Measurements from ENCODE around the gene NCS1.

Gene NCS1

DNA sequence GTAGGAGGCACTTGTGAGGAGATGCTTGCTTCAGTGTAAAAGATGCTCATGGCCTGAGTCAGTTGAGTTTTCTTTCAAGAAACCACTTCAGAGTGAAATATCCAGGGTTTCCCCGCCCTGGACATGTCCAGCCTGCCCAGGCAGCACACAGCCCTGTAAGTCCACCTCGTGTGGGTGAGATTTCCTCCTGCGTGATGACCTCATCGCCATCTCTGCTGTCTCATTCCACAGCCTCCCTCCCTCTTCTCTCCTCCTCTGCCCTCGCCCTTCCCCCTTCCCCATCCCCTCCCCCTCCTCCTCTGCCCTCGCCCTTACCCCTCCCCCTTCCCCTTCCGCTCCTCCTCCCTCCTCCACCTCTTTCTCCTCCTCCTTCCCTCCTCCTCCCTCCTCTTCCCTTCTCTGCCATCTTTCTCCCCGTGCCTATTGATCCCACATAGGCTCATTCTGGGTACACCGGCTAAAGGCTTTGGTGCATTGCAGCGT, 34.0 kb upstream of the NCS1 start (continued):
- no peak for TF ChIP-seq ZNF292 (tag by site-specific recombination; IDR thresholded peaks at IDR 0.05; ENCODE audit: borderline replicate concordance, low read depth)
- TF ChIP-seq MEIS1 (CRISPR knock-in tag; IDR thresholded peaks at IDR 0.05; ENCODE audit: borderline replicate concordance) = no peak
- no peak for TF ChIP-seq BCL11A (tag by site-specific recombination; IDR thresholded peaks at IDR 0.05; ENCODE audit: low read depth)
- TF ChIP-seq, protein P1, sequence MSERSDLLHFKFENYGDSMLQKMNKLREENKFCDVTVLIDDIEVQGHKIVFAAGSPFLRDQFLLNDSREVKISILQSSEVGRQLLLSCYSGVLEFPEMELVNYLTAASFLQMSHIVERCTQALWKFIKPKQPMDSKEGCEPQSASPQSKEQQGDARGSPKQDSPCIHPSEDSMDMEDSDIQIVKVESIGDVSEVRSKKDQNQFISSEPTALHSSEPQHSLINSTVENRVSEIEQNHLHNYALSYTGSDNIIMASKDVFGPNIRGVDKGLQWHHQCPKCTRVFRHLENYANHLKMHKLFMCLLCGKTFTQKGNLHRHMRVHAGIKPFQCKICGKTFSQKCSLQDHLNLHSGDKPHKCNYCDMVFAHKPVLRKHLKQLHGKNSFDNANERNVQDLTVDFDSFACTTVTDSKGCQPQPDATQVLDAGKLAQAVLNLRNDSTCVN (tag by site-specific recombination; optimal IDR thresholded peaks at IDR 0.05) = no peak
- TF ChIP-seq, protein P2, sequence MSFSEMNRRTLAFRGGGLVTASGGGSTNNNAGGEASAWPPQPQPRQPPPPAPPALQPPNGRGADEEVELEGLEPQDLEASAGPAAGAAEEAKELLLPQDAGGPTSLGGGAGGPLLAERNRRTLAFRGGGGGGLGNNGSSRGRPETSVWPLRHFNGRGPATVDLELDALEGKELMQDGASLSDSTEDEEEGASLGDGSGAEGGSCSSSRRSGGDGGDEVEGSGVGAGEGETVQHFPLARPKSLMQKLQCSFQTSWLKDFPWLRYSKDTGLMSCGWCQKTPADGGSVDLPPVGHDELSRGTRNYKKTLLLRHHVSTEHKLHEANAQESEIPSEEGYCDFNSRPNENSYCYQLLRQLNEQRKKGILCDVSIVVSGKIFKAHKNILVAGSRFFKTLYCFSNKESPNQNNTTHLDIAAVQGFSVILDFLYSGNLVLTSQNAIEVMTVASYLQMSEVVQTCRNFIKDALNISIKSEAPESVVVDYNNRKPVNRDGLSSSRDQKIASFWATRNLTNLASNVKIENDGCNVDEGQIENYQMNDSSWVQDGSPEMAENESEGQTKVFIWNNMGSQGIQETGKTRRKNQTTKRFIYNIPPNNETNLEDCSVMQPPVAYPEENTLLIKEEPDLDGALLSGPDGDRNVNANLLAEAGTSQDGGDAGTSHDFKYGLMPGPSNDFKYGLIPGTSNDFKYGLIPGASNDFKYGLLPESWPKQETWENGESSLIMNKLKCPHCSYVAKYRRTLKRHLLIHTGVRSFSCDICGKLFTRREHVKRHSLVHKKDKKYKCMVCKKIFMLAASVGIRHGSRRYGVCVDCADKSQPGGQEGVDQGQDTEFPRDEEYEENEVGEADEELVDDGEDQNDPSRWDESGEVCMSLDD (tag by site-specific recombination; IDR thresholded peaks at IDR 0.05) = no peak
- TF ChIP-seq ZNF211 (tag by site-specific recombination; IDR thresholded peaks at IDR 0.05; ENCODE audit: low read depth) = no peak
- TF ChIP-seq, protein P3, sequence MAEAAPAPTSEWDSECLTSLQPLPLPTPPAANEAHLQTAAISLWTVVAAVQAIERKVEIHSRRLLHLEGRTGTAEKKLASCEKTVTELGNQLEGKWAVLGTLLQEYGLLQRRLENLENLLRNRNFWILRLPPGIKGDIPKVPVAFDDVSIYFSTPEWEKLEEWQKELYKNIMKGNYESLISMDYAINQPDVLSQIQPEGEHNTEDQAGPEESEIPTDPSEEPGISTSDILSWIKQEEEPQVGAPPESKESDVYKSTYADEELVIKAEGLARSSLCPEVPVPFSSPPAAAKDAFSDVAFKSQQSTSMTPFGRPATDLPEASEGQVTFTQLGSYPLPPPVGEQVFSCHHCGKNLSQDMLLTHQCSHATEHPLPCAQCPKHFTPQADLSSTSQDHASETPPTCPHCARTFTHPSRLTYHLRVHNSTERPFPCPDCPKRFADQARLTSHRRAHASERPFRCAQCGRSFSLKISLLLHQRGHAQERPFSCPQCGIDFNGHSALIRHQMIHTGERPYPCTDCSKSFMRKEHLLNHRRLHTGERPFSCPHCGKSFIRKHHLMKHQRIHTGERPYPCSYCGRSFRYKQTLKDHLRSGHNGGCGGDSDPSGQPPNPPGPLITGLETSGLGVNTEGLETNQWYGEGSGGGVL (tag by site-specific recombination; IDR thresholded peaks at IDR 0.05) = peak; percentile 92
- TF ChIP-seq, protein P4, sequence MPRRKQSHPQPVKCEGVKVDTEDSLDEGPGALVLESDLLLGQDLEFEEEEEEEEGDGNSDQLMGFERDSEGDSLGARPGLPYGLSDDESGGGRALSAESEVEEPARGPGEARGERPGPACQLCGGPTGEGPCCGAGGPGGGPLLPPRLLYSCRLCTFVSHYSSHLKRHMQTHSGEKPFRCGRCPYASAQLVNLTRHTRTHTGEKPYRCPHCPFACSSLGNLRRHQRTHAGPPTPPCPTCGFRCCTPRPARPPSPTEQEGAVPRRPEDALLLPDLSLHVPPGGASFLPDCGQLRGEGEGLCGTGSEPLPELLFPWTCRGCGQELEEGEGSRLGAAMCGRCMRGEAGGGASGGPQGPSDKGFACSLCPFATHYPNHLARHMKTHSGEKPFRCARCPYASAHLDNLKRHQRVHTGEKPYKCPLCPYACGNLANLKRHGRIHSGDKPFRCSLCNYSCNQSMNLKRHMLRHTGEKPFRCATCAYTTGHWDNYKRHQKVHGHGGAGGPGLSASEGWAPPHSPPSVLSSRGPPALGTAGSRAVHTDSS (tag by site-specific recombination; IDR thresholded peaks at IDR 0.05) = no peak
- no peak for TF ChIP-seq ZNF174 (tag by site-specific recombination; IDR thresholded peaks at IDR 0.05)
- TF ChIP-seq ZNF223 (tag by site-specific recombination; IDR thresholded peaks at IDR 0.05) = no peak
- TF ChIP-seq ZNF23 (tag by site-specific recombination; IDR thresholded peaks at IDR 0.05; ENCODE audit: borderline replicate concordance) = no peak
- TF ChIP-seq ZFP69B (tag by site-specific recombination; IDR thresholded peaks at IDR 0.05) = no peak
- TF ChIP-seq MYNN (tag by site-specific recombination; IDR thresholded peaks at IDR 0.05; ENCODE audit: borderline replicate concordance) = no peak
- TF ChIP-seq, protein P5, sequence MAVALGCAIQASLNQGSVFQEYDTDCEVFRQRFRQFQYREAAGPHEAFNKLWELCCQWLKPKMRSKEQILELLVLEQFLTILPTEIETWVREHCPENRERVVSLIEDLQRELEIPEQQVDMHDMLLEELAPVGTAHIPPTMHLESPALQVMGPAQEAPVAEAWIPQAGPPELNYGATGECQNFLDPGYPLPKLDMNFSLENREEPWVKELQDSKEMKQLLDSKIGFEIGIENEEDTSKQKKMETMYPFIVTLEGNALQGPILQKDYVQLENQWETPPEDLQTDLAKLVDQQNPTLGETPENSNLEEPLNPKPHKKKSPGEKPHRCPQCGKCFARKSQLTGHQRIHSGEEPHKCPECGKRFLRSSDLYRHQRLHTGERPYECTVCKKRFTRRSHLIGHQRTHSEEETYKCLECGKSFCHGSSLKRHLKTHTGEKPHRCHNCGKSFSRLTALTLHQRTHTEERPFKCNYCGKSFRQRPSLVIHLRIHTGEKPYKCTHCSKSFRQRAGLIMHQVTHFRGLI (tag by site-specific recombination; IDR thresholded peaks at IDR 0.05) = no peak
- TF ChIP-seq ZNF549 (tag by site-specific recombination; IDR thresholded peaks at IDR 0.05) = no peak
- no peak for TF ChIP-seq ZNF121 (tag by site-specific recombination; IDR thresholded peaks at IDR 0.05)
- peak; percentile 88 for TF ChIP-seq ZNF341 (tag by site-specific recombination; IDR thresholded peaks at IDR 0.05; ENCODE audit: low read depth)
- TF ChIP-seq, protein P6, sequence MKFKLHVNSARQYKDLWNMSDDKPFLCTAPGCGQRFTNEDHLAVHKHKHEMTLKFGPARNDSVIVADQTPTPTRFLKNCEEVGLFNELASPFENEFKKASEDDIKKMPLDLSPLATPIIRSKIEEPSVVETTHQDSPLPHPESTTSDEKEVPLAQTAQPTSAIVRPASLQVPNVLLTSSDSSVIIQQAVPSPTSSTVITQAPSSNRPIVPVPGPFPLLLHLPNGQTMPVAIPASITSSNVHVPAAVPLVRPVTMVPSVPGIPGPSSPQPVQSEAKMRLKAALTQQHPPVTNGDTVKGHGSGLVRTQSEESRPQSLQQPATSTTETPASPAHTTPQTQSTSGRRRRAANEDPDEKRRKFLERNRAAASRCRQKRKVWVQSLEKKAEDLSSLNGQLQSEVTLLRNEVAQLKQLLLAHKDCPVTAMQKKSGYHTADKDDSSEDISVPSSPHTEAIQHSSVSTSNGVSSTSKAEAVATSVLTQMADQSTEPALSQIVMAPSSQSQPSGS (tag by site-specific recombination; IDR thresholded peaks at IDR 0.05; ENCODE audit: low read depth) = peak; percentile 71
- TF ChIP-seq SP3 (tag by site-specific recombination; IDR thresholded peaks at IDR 0.05) = peak; percentile 79
- TF ChIP-seq, protein P7, sequence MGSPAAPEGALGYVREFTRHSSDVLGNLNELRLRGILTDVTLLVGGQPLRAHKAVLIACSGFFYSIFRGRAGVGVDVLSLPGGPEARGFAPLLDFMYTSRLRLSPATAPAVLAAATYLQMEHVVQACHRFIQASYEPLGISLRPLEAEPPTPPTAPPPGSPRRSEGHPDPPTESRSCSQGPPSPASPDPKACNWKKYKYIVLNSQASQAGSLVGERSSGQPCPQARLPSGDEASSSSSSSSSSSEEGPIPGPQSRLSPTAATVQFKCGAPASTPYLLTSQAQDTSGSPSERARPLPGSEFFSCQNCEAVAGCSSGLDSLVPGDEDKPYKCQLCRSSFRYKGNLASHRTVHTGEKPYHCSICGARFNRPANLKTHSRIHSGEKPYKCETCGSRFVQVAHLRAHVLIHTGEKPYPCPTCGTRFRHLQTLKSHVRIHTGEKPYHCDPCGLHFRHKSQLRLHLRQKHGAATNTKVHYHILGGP (tag by site-specific recombination; IDR thresholded peaks at IDR 0.05) = no peak
- TF ChIP-seq ZBTB20 (tag by site-specific recombination; IDR thresholded peaks at IDR 0.05) = no peak
- TF ChIP-seq ZFHX2 (tag by site-specific recombination; conservative IDR thresholded peaks at IDR 0.05) = peak; percentile 83
- TF ChIP-seq ZNF600 (tag by site-specific recombination; IDR thresholded peaks at IDR 0.05) = 0 out of 2 replicates have a peak, but pooled peaks have one; percentile 33
- TF ChIP-seq, protein P8, sequence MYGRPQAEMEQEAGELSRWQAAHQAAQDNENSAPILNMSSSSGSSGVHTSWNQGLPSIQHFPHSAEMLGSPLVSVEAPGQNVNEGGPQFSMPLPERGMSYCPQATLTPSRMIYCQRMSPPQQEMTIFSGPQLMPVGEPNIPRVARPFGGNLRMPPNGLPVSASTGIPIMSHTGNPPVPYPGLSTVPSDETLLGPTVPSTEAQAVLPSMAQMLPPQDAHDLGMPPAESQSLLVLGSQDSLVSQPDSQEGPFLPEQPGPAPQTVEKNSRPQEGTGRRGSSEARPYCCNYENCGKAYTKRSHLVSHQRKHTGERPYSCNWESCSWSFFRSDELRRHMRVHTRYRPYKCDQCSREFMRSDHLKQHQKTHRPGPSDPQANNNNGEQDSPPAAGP (tag by site-specific recombination; IDR thresholded peaks at IDR 0.05) = peak; percentile 89
- TF ChIP-seq KLF1 (tag by site-specific recombination; IDR thresholded peaks at IDR 0.05) = peak; percentile 23; the same call in 1 of the 2 replicates
- no peak for TF ChIP-seq ZNF140 (tag by site-specific recombination; IDR thresholded peaks at IDR 0.05)
- no peak for TF ChIP-seq ZNF404 (tag by site-specific recombination; IDR thresholded peaks at IDR 0.05)
- TF ChIP-seq ZXDB (tag by site-specific recombination; IDR thresholded peaks at IDR 0.05) = no peak
